Measurements from ENCODE around the gene TMPRSS11E. TPM values are rescaled to one million over a fixed set of nuclear protein-coding genes. Genes with fewer than 3 reads are reported as not detected.
"Not testable (repeated sequence)": the region's sequence is repeated elsewhere in the genome, so short reads cannot be mapped to it uniquely, and the experiment has no call there.

Gene TMPRSS11E
- total RNA-seq, 1 donor from 2014 or later, result 0.41 TPM

- no peak overlapping the region for H3K4me2 ChIP-seq (ENCODE audit: low read length)
- peak; percentile 50 for FAIRE-seq
- no peak overlapping the region for H3K9ac ChIP-seq (ENCODE audit: low read length)
- H3K27ac Mint-ChIP-seq (ENCODE audit: unreplicated experiment), result no peak overlapping the region
- no peaks in the 10 kb centered on the region for H3K27me3 ChIP-seq (ENCODE audit: insufficient read depth, low read length)
- no peak for TF ChIP-seq EZH2 (IDR thresholded peaks at IDR 0.05; ENCODE audit: insufficient read depth, low read length)
- peak; percentile 95 for TF ChIP-seq CTCF (IDR thresholded peaks at IDR 0.05; ENCODE audit: insufficient read depth, low read depth, low read length)
- no peaks in the 10 kb centered on the region for H3K4me1 Mint-ChIP-seq (ENCODE audit: low read depth, unreplicated experiment)
- H3K27ac ChIP-seq (ENCODE audit: low read depth, low read length), result no peak overlapping the region
- H3K79me2 ChIP-seq (ENCODE audit: insufficient read depth, low read length), result no peaks in the 10 kb centered on the region
- no peaks in the 10 kb centered on the region for H4K20me1 ChIP-seq (ENCODE audit: insufficient read depth, low read length)
- H3K4me3 ChIP-seq (ENCODE audit: insufficient read depth, low read depth, low read length), result no peak overlapping the region
- no peaks in the 10 kb centered on the region for H3K4me1 ChIP-seq (ENCODE audit: insufficient read depth, low read length)
- no peak overlapping the region for H3K4me3 Mint-ChIP-seq (ENCODE audit: unreplicated experiment)
- no peaks in the 10 kb centered on the region for H3K36me3 Mint-ChIP-seq (ENCODE audit: low read depth, unreplicated experiment)
- no peaks in the 10 kb centered on the region for H3K9me3 Mint-ChIP-seq (ENCODE audit: unreplicated experiment)
- H3K9me3 ChIP-seq (ENCODE audit: insufficient read depth, low read depth, low read length), result no peaks in the 10 kb centered on the region
- no peaks in the 10 kb centered on the region for H3K27me3 Mint-ChIP-seq (ENCODE audit: low read depth, unreplicated experiment)
- no peak overlapping the region for H2AFZ ChIP-seq (ENCODE audit: low read depth, low read length)
- H3K36me3 ChIP-seq (ENCODE audit: insufficient read depth, low read length), result no peaks in the 10 kb centered on the region
- peak; percentile 26 for DNase-seq (ENCODE audit: low read depth)
Measured at GRCh38 chr4:68498413-68499007, 51.2 kb downstream of the TMPRSS11E start.

GRCh38 chr4:68499021-68499420 lies 51.8 kb downstream of the TMPRSS11E start:
- no peaks in the 10 kb centered on the region for H3K9me3 Mint-ChIP-seq (ENCODE audit: unreplicated experiment)
- no peak for FAIRE-seq
- H3K4me3 ChIP-seq (ENCODE audit: insufficient read depth, low read depth, low read length), result no peak overlapping the region

GRCh38 chr4:68503462-68503861 lies 56.2 kb downstream of the TMPRSS11E start:
- not testable (repeated sequence) for H3K79me2 ChIP-seq (ENCODE audit: insufficient read depth, low read length); H3K27ac ChIP-seq (ENCODE audit: low read depth, low read length); H3K9me3 ChIP-seq (ENCODE audit: insufficient read depth, low read depth, low read length); H3K4me2 ChIP-seq (ENCODE audit: low read length); H3K9ac ChIP-seq (ENCODE audit: low read length); DNase-seq (ENCODE audit: low read depth); H3K27me3 Mint-ChIP-seq (ENCODE audit: low read depth, unreplicated experiment); FAIRE-seq; H3K9me3 Mint-ChIP-seq (ENCODE audit: unreplicated experiment); H3K27me3 ChIP-seq (ENCODE audit: insufficient read depth, low read length); H3K36me3 ChIP-seq (ENCODE audit: insufficient read depth, low read length); H3K4me3 Mint-ChIP-seq (ENCODE audit: unreplicated experiment); H3K27ac Mint-ChIP-seq (ENCODE audit: unreplicated experiment); H3K4me1 Mint-ChIP-seq (ENCODE audit: low read depth, unreplicated experiment); H4K20me1 ChIP-seq (ENCODE audit: insufficient read depth, low read length); H3K4me3 ChIP-seq (ENCODE audit: insufficient read depth, low read depth, low read length); H3K36me3 Mint-ChIP-seq (ENCODE audit: low read depth, unreplicated experiment); H3K4me1 ChIP-seq (ENCODE audit: insufficient read depth, low read length); H2AFZ ChIP-seq (ENCODE audit: low read depth, low read length)

More at GRCh38 chr4:68499021-68499420, 51.8 kb downstream of the TMPRSS11E start:
- H3K9me3 ChIP-seq (ENCODE audit: insufficient read depth, low read depth, low read length), result no peaks in the 10 kb centered on the region
- Mint-ChIP-seq H3K4me1 (ENCODE audit: low read depth, unreplicated experiment) (no peaks in the 10 kb centered on the region), H3K4me3 (ENCODE audit: unreplicated experiment) (no peak overlapping the region), H3K27ac (ENCODE audit: unreplicated experiment) (no peak overlapping the region), H3K36me3 (ENCODE audit: low read depth, unreplicated experiment) (no peaks in the 10 kb centered on the region), H3K27me3 (ENCODE audit: low read depth, unreplicated experiment) (no peaks in the 10 kb centered on the region)
- H2AFZ ChIP-seq (ENCODE audit: low read depth, low read length), result no peak overlapping the region
- no peaks in the 10 kb centered on the region for H4K20me1 ChIP-seq (ENCODE audit: insufficient read depth, low read length)
- no peak overlapping the region for H3K9ac ChIP-seq (ENCODE audit: low read length)
- H3K27me3 ChIP-seq (ENCODE audit: insufficient read depth, low read length), result no peaks in the 10 kb centered on the region
- H3K4me2 ChIP-seq (ENCODE audit: low read length), result no peak overlapping the region
- H3K79me2 ChIP-seq (ENCODE audit: insufficient read depth, low read length), result no peaks in the 10 kb centered on the region
- no peaks in the 10 kb centered on the region for H3K4me1 ChIP-seq (ENCODE audit: insufficient read depth, low read length)
- no peaks in the 10 kb centered on the region for H3K36me3 ChIP-seq (ENCODE audit: insufficient read depth, low read length)
- DNase-seq (ENCODE audit: low read depth), result no peak
- H3K27ac ChIP-seq (ENCODE audit: low read depth, low read length), result no peak overlapping the region
- TF ChIP-seq EZH2 (IDR thresholded peaks at IDR 0.05; ENCODE audit: insufficient read depth, low read length) (no peak), CTCF (IDR thresholded peaks at IDR 0.05; ENCODE audit: insufficient read depth, low read depth, low read length) (no peak)

- H4K20me1 ChIP-seq (ENCODE audit: insufficient read depth, low read length); H3K4me1 ChIP-seq (ENCODE audit: insufficient read depth, low read length); H3K27me3 Mint-ChIP-seq (ENCODE audit: low read depth, unreplicated experiment); H3K27me3 ChIP-seq (ENCODE audit: insufficient read depth, low read length); H3K9ac ChIP-seq (ENCODE audit: low read length); H2AFZ ChIP-seq (ENCODE audit: low read depth, low read length); H3K36me3 Mint-ChIP-seq (ENCODE audit: low read depth, unreplicated experiment); DNase-seq (ENCODE audit: low read depth); H3K4me3 ChIP-seq (ENCODE audit: insufficient read depth, low read depth, low read length); FAIRE-seq; H3K4me2 ChIP-seq (ENCODE audit: low read length); H3K79me2 ChIP-seq (ENCODE audit: insufficient read depth, low read length); H3K9me3 Mint-ChIP-seq (ENCODE audit: unreplicated experiment); H3K36me3 ChIP-seq (ENCODE audit: insufficient read depth, low read length); H3K27ac ChIP-seq (ENCODE audit: low read depth, low read length); H3K27ac Mint-ChIP-seq (ENCODE audit: unreplicated experiment); H3K4me3 Mint-ChIP-seq (ENCODE audit: unreplicated experiment); H3K9me3 ChIP-seq (ENCODE audit: insufficient read depth, low read depth, low read length); H3K4me1 Mint-ChIP-seq (ENCODE audit: low read depth, unreplicated experiment): not testable (repeated sequence)
Measured at GRCh38 chr4:68504836-68505235, 57.6 kb downstream of the TMPRSS11E start.

GRCh38 chr4:68505452-68505851 lies 58.2 kb downstream of the TMPRSS11E start:
- H4K20me1 ChIP-seq (ENCODE audit: insufficient read depth, low read length); H3K36me3 ChIP-seq (ENCODE audit: insufficient read depth, low read length); H3K9me3 ChIP-seq (ENCODE audit: insufficient read depth, low read depth, low read length); H3K4me2 ChIP-seq (ENCODE audit: low read length); H3K27ac Mint-ChIP-seq (ENCODE audit: unreplicated experiment); H3K36me3 Mint-ChIP-seq (ENCODE audit: low read depth, unreplicated experiment); H3K9me3 Mint-ChIP-seq (ENCODE audit: unreplicated experiment); H3K27me3 ChIP-seq (ENCODE audit: insufficient read depth, low read length); H3K27ac ChIP-seq (ENCODE audit: low read depth, low read length); H3K4me1 ChIP-seq (ENCODE audit: insufficient read depth, low read length); H3K4me3 ChIP-seq (ENCODE audit: insufficient read depth, low read depth, low read length); FAIRE-seq; DNase-seq (ENCODE audit: low read depth); H3K9ac ChIP-seq (ENCODE audit: low read length); H3K4me3 Mint-ChIP-seq (ENCODE audit: unreplicated experiment); H3K79me2 ChIP-seq (ENCODE audit: insufficient read depth, low read length); H2AFZ ChIP-seq (ENCODE audit: low read depth, low read length); H3K27me3 Mint-ChIP-seq (ENCODE audit: low read depth, unreplicated experiment); H3K4me1 Mint-ChIP-seq (ENCODE audit: low read depth, unreplicated experiment): not testable (repeated sequence)

Data from astrocyte (in vitro differentiated cells and primary cell).